GM12878 (cell line): ENCODE measurements around the gene HDAC9. TPM values are rescaled to one million over a fixed set of nuclear protein-coding genes. Genes with fewer than 3 reads are reported as not detected.

Experiments used
- ATAC-seq: fragments of 200-7000 bp; cut with Tn5 transposase; 3 replicates; pipeline ENCODE4 v1.9.1; 2020; ENCODE audit warnings: mild to moderate bottlenecking, moderate library complexity
- BruUV-seq: library from RNA; stranded (reverse); fragments of 400-500 nt; replicated peaks from 2 replicates; lab custom pipeline; 2021; lab: Mats Ljungman, UMichigan
- CTCF ChIA-PET: fragments of 300-600 bp; sonication (Branson Sonifier 250); formaldehyde crosslinking; extraction: SDS; loops from one replicate; lab custom pipeline; 2021; ENCODE audit warnings: inconsistent platforms; lab: Yijun Ruan, JAX
- POLR2A ChIA-PET: fragments of 350-600 bp; formaldehyde crosslinking; extraction: SDS; loops from one replicate; lab custom pipeline; 2021; ENCODE audit warnings: inconsistent platforms; lab: Charles Lee
- RAD21 ChIA-PET: fragments of 300-600 bp; sonication (Branson Sonifier 250); formaldehyde crosslinking; loops from one replicate; lab custom pipeline; 2023; ENCODE audit warnings: antibody characterized with exemption; ENCODE audit not compliant: unreplicated experiment; lab: Charles Lee
- SMC1A ChIA-PET: fragments of 300-600 bp; sonication (Branson Sonifier 250); formaldehyde crosslinking; loops from one replicate; lab custom pipeline; 2023; ENCODE audit not compliant: unreplicated experiment, uncharacterized antibody; lab: Charles Lee
- DNase-seq: peaks from one replicate; pipeline ENCODE4 v3.0.0-alpha.2; 2011; ENCODE audit warnings: low read depth, low spot score
- FAIRE-seq: peaks from 3 replicates; lab custom pipeline; 2011; peaks lifted over from hg19 to GRCh38; lab: Jason Lieb, UNC
- H2AFZ ChIP-seq: 2 replicates; pipeline ENCODE4 v1.6.0; 2011; ENCODE audit warnings: low read depth, low read length, control low read depth; ENCODE audit not compliant: control insufficient read depth
- H3K27ac ChIP-seq: 2 replicates; pipeline ENCODE4 v1.5.1; 2011; ENCODE audit warnings: control low read depth; ENCODE audit not compliant: control insufficient read depth, insufficient read depth
- H3K27me3 ChIP-seq, 2 experiments: replicated peaks in 1 of 2; 2 replicates each; pipeline versions ENCODE4 v1.6.0 to v1.6.1; 2011; ENCODE audit warnings: low read length in 1 of 2; ENCODE audit not compliant: control insufficient read depth in 2 of 2, insufficient read depth in 2 of 2
- H3K36me3 ChIP-seq, 2 experiments: 2 replicates each; pipeline ENCODE4 v1.5.1; 2011; ENCODE audit warnings: low read length in 1 of 2; ENCODE audit not compliant: control insufficient read depth in 2 of 2, insufficient read depth in 2 of 2
- H3K4me1 ChIP-seq: 2 replicates; pipeline ENCODE4 v1.6.1; 2011; ENCODE audit warnings: mild to moderate bottlenecking, low read length, moderate library complexity, mixed read lengths; ENCODE audit not compliant: control insufficient read depth, insufficient read depth
- H3K4me2 ChIP-seq: 2 replicates; pipeline ENCODE4 v1.6.0; 2011; ENCODE audit warnings: control low read depth; ENCODE audit not compliant: control insufficient read depth, insufficient read depth
- H3K4me3 ChIP-seq: fragments of 200-600 bp; sonication (generic); 2 replicates; pipeline ENCODE4 v1.5.1; 2016
- H3K79me2 ChIP-seq: 2 replicates; pipeline ENCODE4 v1.6.0; 2011; ENCODE audit warnings: low read length; ENCODE audit not compliant: control insufficient read depth, insufficient read depth
- H3K9ac ChIP-seq: 2 replicates; pipeline ENCODE4 v1.8.0; 2011; ENCODE audit warnings: low read length, control low read depth, mixed read lengths; ENCODE audit not compliant: control insufficient read depth, insufficient read depth
- H3K9me3 ChIP-seq: replicated peaks from 3 replicates; pipeline ENCODE4 v1.5.1; 2011; ENCODE audit warnings: mild to moderate bottlenecking, low read length; ENCODE audit not compliant: control insufficient read depth, insufficient read depth
- H4K20me1 ChIP-seq: 2 replicates; pipeline ENCODE4 v1.6.0; 2011; ENCODE audit not compliant: control insufficient read depth, insufficient read depth
- DPF2 ChIP-seq: fragments of 450-650 bp; IDR thresholded peaks from 2 replicates; pipeline ENCODE4 v1.6.1; 2017; ENCODE audit warnings: mild to moderate bottlenecking
- E2F4 ChIP-seq: IDR thresholded peaks from 2 replicates; pipeline ENCODE4 v1.6.1; 2012; ENCODE audit warnings: low read depth, low read length, improper control_type of control experiment
- E4F1 ChIP-seq: fragments of 450-650 bp; IDR thresholded peaks from 2 replicates; pipeline ENCODE4 v1.6.1; 2018; ENCODE audit warnings: borderline replicate concordance, mild to moderate bottlenecking; ENCODE audit not compliant: partially characterized antibody
- EZH2 ChIP-seq: IDR thresholded peaks from 2 replicates; pipeline ENCODE4 v1.6.1; 2012; ENCODE audit warnings: low read depth, mild to moderate bottlenecking, control low read depth, inconsistent platforms, low read length, borderline replicate concordance; ENCODE audit not compliant: control insufficient read depth
- HCFC1 ChIP-seq: fragments of 150-350 bp; IDR thresholded peaks from 2 replicates; pipeline ENCODE4 v1.6.1; 2014; ENCODE audit warnings: low read length
- KAT2A ChIP-seq: conservative IDR thresholded peaks from 2 replicates; pipeline ENCODE4 v1.6.1; 2011; ENCODE audit warnings: low read depth, low read length; ENCODE audit not compliant: control insufficient read depth
- KDM1A ChIP-seq: fragments of 200-600 bp; sonication (generic); IDR thresholded peaks from 2 replicates; pipeline ENCODE4 v1.6.1; 2016; ENCODE audit warnings: borderline replicate concordance
- KLF5 ChIP-seq: fragments of 450-650 bp; IDR thresholded peaks from 2 replicates; pipeline ENCODE4 v1.6.1; 2014; ENCODE audit warnings: mild to moderate bottlenecking; ENCODE audit not compliant: partially characterized antibody
- MEF2B ChIP-seq: fragments of 450-650 bp; IDR thresholded peaks from 2 replicates; pipeline ENCODE4 v1.6.1; 2018; ENCODE audit warnings: mild to moderate bottlenecking, moderate library complexity; ENCODE audit not compliant: partially characterized antibody, poor library complexity, severe bottlenecking
- MTA3 ChIP-seq: IDR thresholded peaks from 2 replicates; pipeline ENCODE4 v1.6.1; 2012; ENCODE audit warnings: low read length, inconsistent platforms, borderline replicate concordance
- POU2F2 ChIP-seq: IDR thresholded peaks from 3 replicates; pipeline ENCODE4 v1.6.1; 2011; ENCODE audit warnings: low read depth, mild to moderate bottlenecking, low read length, borderline replicate concordance
- SIX5 ChIP-seq: IDR thresholded peaks from 2 replicates; pipeline ENCODE4 v1.6.1; 2011; ENCODE audit warnings: mild to moderate bottlenecking, low read depth, low read length, moderate library complexity; ENCODE audit not compliant: severe bottlenecking
- USF1 ChIP-seq: IDR thresholded peaks from 2 replicates; pipeline ENCODE4 v1.6.1; 2011; ENCODE audit warnings: borderline replicate concordance, low read depth, mild to moderate bottlenecking, moderate library complexity, mixed read lengths, low read length; ENCODE audit not compliant: insufficient read depth; ENCODE audit errors: extremely low read length
- ZBTB11 ChIP-seq: fragments of 450-650 bp; formaldehyde crosslinking; IDR thresholded peaks from 2 replicates; pipeline ENCODE4 v1.5.0; 2022; ENCODE audit warnings: mild to moderate bottlenecking, missing genetic modification characterization
- ZNF384 ChIP-seq: IDR thresholded peaks from 2 replicates; pipeline ENCODE4 v1.6.1; 2012; ENCODE audit warnings: low read depth, mild to moderate bottlenecking, low read length, improper control_type of control experiment, borderline replicate concordance
- WGBS: methylation state at CpG from one replicate; pipeline ENCODE4 v1.1.6; 2016; ENCODE audit warnings: low lambda C conversion rate; ENCODE audit not compliant: insufficient replicate concordance, insufficient coverage; ENCODE audit errors: missing lambda C conversion rate; 5-methylcytosine and 5-hydroxymethylcytosine counted together
- in situ Hi-C: fragments of 300-500 bp; cut with MboI; formaldehyde crosslinking; loops from 9 replicates; pipeline ENCODE4 v1.14.3; 2018; ENCODE audit warnings: mixed read lengths
- intact Hi-C: fragments of 100-400 bp; cut with micrococcal nuclease; formaldehyde crosslinking; loops from one replicate; pipeline ENCODE4 v1.14.2; 2022; ENCODE audit not compliant: unreplicated experiment
- polyA plus RNA-seq, 11 experiments: library from polyadenylated mRNA; depleted of rRNA in 4 of 11; unstranded in 6 of 11; stranded (reverse) in 5 of 11; fragments of >200 nt; fragmentation: Nextera tagmentation in 4 of 11; fragmentation: Illumina TruSeq in 1 of 11; extraction: Ambion mirVana in 4 of 11; extraction: Trizol in 1 of 11; gene quantifications; 1 replicate in 1 of 11; 2 replicates in 10 of 11; pipeline versions ENCODE4 v1.2.1 to v1.2.3, GENCODE V29; 2011 to 2016; ENCODE audit warnings: inconsistent platforms in 2 of 11, missing spikeins in 2 of 11, low read depth in 1 of 11
- total RNA-seq, 4 experiments: library from RNA; depleted of rRNA in 3 of 4; stranded (reverse); fragments of >200 nt in 3 of 4; fragmentation: Illumina TruSeq in 1 of 4; extraction: Trizol in 1 of 4; gene quantifications; 2 replicates each; pipeline versions ENCODE4 v1.2.1 to v1.2.3, GENCODE V29; 2013 to 2021

The HDAC9 gene
- total and polyA plus RNA-seq, 10 of the 15 experiments (the other 5 are each of a cell fraction or from before 2014, with no cell fraction given), result 0.73 to 12.8 (median 0.92) TPM

- H4K20me1 ChIP-seq, result no peaks in the 10 kb centered on the region
- no peak overlapping the region for H3K4me2 ChIP-seq
- FAIRE-seq, result no peak
- RAD21 ChIA-PET, result no interaction called here
- in situ Hi-C loops (no loop called here), intact Hi-C loops (no loop called here)
- H3K36me3 ChIP-seq, result no peaks in the 10 kb centered on the region
- SMC1A ChIA-PET, result no interaction called here
- H3K9me3 ChIP-seq, result no peaks in the 10 kb centered on the region
- no peak overlapping the region for H3K4me3 ChIP-seq
- no peaks in the 10 kb centered on the region for H3K79me2 ChIP-seq
- no peak overlapping the region for H3K9ac ChIP-seq
- no peak for DNase-seq
- BruUV-seq, result no TSS peak
- no peaks in the 10 kb centered on the region for H3K27me3 ChIP-seq
- no peak overlapping the region for H3K27ac ChIP-seq
- POLR2A ChIA-PET, result no interaction called here
- H3K4me1 ChIP-seq, result no peaks in the 10 kb centered on the region
- ATAC-seq, result no peak
- H2AFZ ChIP-seq, result no peak overlapping the region
- 39% methylated on average over 3 of the region's 3 CpGs for WGBS
- CTCF ChIA-PET, result no interaction called here
- TF ChIP-seq E4F1 (no peak), MTA3 (no peak), EZH2 (no peak), KLF5 (no peak), USF1 (no peak), ZBTB11 (CRISPR knock-in tag) (no peak), DPF2 (no peak), MEF2B (no peak), KAT2A (no peak), E2F4 (no peak), HCFC1 (no peak), KDM1A (no peak), ZNF384 (no peak), SIX5 (no peak), POU2F2 (no peak)
Observed at GRCh38 chr7:18864967-18865366, 369.4 kb downstream of the HDAC9 start.
